HepG2 (cell line): ENCODE measurements around the gene TJP2. TPM values are rescaled to one million over a fixed set of nuclear protein-coding genes. Genes with fewer than 3 reads are reported as not detected.

Source experiments
- ATF7 ChIP-seq, 2 experiments: fragments of 450-650 bp in 1 of 2; sonication (generic) in 1 of 2; formaldehyde crosslinking in 1 of 2; IDR thresholded peaks; 2 replicates each; pipeline versions ENCODE4 v1.4.0 to v1.6.1; 2016 to 2020; ENCODE audit warnings: antibody characterized with exemption in 1 of 2, mild to moderate bottlenecking in 1 of 2, missing genetic modification reagents in 1 of 2
- GATAD2A ChIP-seq: IDR thresholded peaks from 2 replicates; pipeline ENCODE4 v1.6.1; 2016
- KLF11 ChIP-seq: IDR thresholded peaks from 2 replicates; pipeline ENCODE4 v1.6.1; 2016; ENCODE audit warnings: missing compliant biosample characterization
- PRDM4 ChIP-seq: sonication (generic); formaldehyde crosslinking; IDR thresholded peaks from 2 replicates; pipeline ENCODE4 v1.9.0; 2021; ENCODE audit warnings: missing genetic modification reagents, borderline replicate concordance
- RAD21 ChIP-seq: fragments of 450-650 bp; formaldehyde crosslinking; IDR thresholded peaks from 2 replicates; pipeline ENCODE4 v1.5.0; 2020; ENCODE audit warnings: mild to moderate bottlenecking
- ZBTB39 ChIP-seq: sonication (generic); formaldehyde crosslinking; IDR thresholded peaks from 2 replicates; pipeline ENCODE4 v1.5.0; 2020; ENCODE audit warnings: missing genetic modification reagents
- ZBTB4 ChIP-seq: sonication (generic); formaldehyde crosslinking; IDR thresholded peaks from 2 replicates; pipeline ENCODE4 v1.4.0; 2020; ENCODE audit warnings: missing genetic modification reagents, mild to moderate bottlenecking, borderline replicate concordance
- ZNF225 ChIP-seq: sonication (generic); formaldehyde crosslinking; IDR thresholded peaks from 2 replicates; pipeline ENCODE4 v1.4.0; 2020; ENCODE audit warnings: mild to moderate bottlenecking, missing genetic modification reagents
- ZNF674 ChIP-seq: sonication (generic); formaldehyde crosslinking; IDR thresholded peaks from 2 replicates; pipeline ENCODE4 v1.5.0; 2020; ENCODE audit warnings: low read depth, mild to moderate bottlenecking, missing genetic modification reagents
- polyA plus RNA-seq, 8 experiments: library from polyadenylated mRNA; depleted of rRNA in 3 of 8; stranded (reverse) in 7 of 8; unstranded in 1 of 8; fragments of >200 nt; fragmentation: Illumina TruSeq in 4 of 8; extraction: Trizol in 4 of 8; gene quantifications; 2 replicates each; pipeline versions ENCODE4 v1.2.1 to v1.2.3, GENCODE V29; 2011 to 2016; ENCODE audit warnings: low read depth in 4 of 8, missing spikeins in 1 of 8, mixed read lengths in 1 of 8; ENCODE audit not compliant: insufficient read depth in 1 of 8
- total RNA-seq, 5 experiments: library from RNA; depleted of rRNA; stranded (reverse); fragments of >200 nt; fragmentation: Illumina TruSeq; extraction: Trizol; gene quantifications; 2 replicates each; pipeline ENCODE4 v1.2.3, GENCODE V29; 2016; ENCODE audit warnings: low read depth in 1 of 5

The TJP2 gene
- total and polyA plus RNA-seq, 2 of the 13 experiments (the other 11 are each of a cell fraction or from before 2014, with no cell fraction given) = 109 to 110 TPM

- TF ChIP-seq ZBTB4 (CRISPR knock-in tag) (no peak), GATAD2A (no peak), KLF11 (CRISPR knock-in tag) (no peak), ZBTB39 (no peak), ZNF674 (CRISPR knock-in tag) (no peak), RAD21 (CRISPR knock-in tag) (no peak), ATF7 (IDR thresholded peaks at IDR 0.05) (no peak), ATF7 (CRISPR knock-in tag; IDR thresholded peaks at IDR 0.05) (no peak), PRDM4 (no peak), ZNF225 (CRISPR knock-in tag) (no peak)
- TF ChIP-seq, all 625 proteins: peak for 0
These were observed 108.9 kb downstream of the TJP2 start (continued) for GRCh38 chr9:69283003-69283402.
